ENCODE measurements around the gene SLC52A3.

The SLC52A3 gene

DNA sequence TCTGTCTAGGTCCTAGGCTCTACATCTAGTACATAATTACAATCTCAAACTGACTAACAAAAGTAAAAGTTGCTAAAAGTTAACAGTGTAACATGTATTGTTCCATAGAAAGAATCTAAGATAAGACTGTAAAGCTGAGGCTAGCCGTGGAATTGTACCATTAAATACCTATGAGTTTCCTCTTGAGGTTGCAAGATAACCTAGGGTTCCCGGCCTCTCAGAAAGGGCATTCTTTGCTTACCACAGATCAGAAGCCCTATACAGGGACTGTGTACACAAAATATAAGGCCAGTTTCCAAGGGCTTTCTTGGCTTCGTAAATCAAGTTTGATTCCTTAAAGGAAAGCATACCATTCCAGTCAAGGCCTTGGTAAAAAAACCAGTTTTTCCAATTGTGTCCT lies 11.5 kb upstream of the SLC52A3 start:
- TF ChIP-seq POLR2AphosphoS5 (IDR thresholded peaks at IDR 0.05; ENCODE audit: low read depth, low read length) (no peak), TAF1 (IDR thresholded peaks at IDR 0.05; ENCODE audit: borderline replicate concordance, insufficient read depth, low read length) (no peak), SIN3A (IDR thresholded peaks at IDR 0.05; ENCODE audit: borderline replicate concordance, insufficient read depth, low read length) (no peak), FOXP2 (optimal IDR thresholded peaks at IDR 0.05; ENCODE audit: borderline replicate concordance, extremely low read depth, extremely low read length, insufficient read depth) (no peak)
- TF ChIP-seq, protein P1, sequence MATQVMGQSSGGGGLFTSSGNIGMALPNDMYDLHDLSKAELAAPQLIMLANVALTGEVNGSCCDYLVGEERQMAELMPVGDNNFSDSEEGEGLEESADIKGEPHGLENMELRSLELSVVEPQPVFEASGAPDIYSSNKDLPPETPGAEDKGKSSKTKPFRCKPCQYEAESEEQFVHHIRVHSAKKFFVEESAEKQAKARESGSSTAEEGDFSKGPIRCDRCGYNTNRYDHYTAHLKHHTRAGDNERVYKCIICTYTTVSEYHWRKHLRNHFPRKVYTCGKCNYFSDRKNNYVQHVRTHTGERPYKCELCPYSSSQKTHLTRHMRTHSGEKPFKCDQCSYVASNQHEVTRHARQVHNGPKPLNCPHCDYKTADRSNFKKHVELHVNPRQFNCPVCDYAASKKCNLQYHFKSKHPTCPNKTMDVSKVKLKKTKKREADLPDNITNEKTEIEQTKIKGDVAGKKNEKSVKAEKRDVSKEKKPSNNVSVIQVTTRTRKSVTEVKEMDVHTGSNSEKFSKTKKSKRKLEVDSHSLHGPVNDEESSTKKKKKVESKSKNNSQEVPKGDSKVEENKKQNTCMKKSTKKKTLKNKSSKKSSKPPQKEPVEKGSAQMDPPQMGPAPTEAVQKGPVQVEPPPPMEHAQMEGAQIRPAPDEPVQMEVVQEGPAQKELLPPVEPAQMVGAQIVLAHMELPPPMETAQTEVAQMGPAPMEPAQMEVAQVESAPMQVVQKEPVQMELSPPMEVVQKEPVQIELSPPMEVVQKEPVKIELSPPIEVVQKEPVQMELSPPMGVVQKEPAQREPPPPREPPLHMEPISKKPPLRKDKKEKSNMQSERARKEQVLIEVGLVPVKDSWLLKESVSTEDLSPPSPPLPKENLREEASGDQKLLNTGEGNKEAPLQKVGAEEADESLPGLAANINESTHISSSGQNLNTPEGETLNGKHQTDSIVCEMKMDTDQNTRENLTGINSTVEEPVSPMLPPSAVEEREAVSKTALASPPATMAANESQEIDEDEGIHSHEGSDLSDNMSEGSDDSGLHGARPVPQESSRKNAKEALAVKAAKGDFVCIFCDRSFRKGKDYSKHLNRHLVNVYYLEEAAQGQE (IDR thresholded peaks at IDR 0.05; ENCODE audit: insufficient read depth in 1 of 2, low read depth in 2 of 2, low read length in 2 of 2) = no peak

DNA sequence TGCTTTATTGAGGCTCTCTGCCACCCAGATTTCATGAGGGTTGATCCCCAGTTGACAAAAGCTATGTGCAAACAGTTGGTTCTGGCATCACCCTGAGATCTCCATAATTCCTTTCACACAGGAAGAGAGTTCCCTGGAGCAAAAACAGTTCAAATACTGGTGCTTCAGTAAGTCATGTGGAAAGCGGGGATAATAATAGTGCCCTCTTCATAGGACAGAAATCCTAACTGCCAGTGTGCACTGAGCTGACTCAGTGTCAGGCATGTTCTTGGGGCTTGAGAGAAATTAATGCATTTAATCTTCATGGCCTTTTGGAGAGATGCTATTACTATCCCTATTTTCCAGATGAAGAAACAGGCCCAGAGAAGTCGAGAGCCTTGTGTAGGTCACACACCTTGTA lies 7.9 kb upstream of the SLC52A3 start:
- TF ChIP-seq, protein P1 (IDR thresholded peaks at IDR 0.05; ENCODE audit: insufficient read depth in 1 of 2, low read depth in 2 of 2, low read length in 2 of 2) = no peak
- TF ChIP-seq POLR2AphosphoS5 (IDR thresholded peaks at IDR 0.05; ENCODE audit: low read depth, low read length) (no peak), FOXP2 (optimal IDR thresholded peaks at IDR 0.05; ENCODE audit: borderline replicate concordance, extremely low read depth, extremely low read length, insufficient read depth) (no peak), TAF1 (IDR thresholded peaks at IDR 0.05; ENCODE audit: borderline replicate concordance, insufficient read depth, low read length) (no peak), SIN3A (IDR thresholded peaks at IDR 0.05; ENCODE audit: borderline replicate concordance, insufficient read depth, low read length) (no peak)

DNA sequence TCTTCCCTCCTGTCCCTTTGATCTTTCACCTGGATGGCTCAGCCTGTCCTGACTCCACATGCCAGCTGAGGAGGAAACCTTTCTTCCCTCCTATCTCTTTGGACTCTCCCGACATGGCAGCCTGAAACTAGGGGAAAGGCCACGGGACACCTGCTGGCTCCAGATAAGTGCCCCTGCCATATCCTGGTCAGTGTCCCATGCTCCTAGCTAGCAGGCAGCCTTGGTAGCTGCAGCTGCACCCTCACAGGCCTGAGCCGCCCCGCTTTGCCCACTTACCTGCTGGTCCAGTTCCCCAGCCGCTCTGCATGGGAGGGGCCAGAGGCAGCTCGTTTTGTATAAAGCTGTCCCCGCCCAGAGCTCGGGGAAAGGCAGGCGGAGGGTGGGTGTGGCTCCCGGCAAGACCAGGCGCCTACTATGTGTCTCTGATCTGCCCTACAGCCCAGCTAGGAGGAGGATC lies 7.4 kb upstream of the SLC52A3 start:
- TF ChIP-seq SIN3A (IDR thresholded peaks at IDR 0.05; ENCODE audit: borderline replicate concordance, insufficient read depth, low read length) (no peak), FOXP2 (optimal IDR thresholded peaks at IDR 0.05; ENCODE audit: borderline replicate concordance, extremely low read depth, extremely low read length, insufficient read depth) (no peak), TAF1 (IDR thresholded peaks at IDR 0.05; ENCODE audit: borderline replicate concordance, insufficient read depth, low read length) (no peak), POLR2AphosphoS5 (IDR thresholded peaks at IDR 0.05; ENCODE audit: low read depth, low read length) (no peak)
- TF ChIP-seq, protein P1 (IDR thresholded peaks at IDR 0.05; ENCODE audit: insufficient read depth in 1 of 2, low read depth in 2 of 2, low read length in 2 of 2) = no peak

DNA sequence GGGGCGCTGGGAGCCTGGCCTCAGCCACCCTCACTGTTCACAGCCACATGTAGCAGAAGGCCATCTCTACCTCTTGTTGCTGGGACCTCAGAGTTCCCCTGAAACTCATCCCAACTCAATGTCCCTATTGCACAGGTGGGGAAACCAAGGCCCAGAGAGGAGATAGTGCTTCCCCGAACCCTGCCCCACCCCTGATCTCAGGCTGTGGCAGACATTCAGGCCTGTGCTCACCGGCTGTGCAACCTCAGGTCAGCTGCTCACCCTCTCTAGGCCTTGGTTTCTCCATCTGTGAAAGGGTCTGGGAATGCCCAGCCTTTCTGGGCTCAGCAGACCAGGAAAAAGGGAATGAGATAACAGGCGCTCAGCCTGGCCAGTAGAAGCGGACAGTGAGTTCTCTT lies 6.4 kb upstream of the SLC52A3 start:
- no peak for TF ChIP-seq POLR2AphosphoS5 (IDR thresholded peaks at IDR 0.05; ENCODE audit: low read depth, low read length)
- no peak for TF ChIP-seq SIN3A (IDR thresholded peaks at IDR 0.05; ENCODE audit: borderline replicate concordance, insufficient read depth, low read length)
- TF ChIP-seq FOXP2 (optimal IDR thresholded peaks at IDR 0.05; ENCODE audit: borderline replicate concordance, extremely low read depth, extremely low read length, insufficient read depth) = no peak
- no peak for TF ChIP-seq TAF1 (IDR thresholded peaks at IDR 0.05; ENCODE audit: borderline replicate concordance, insufficient read depth, low read length)

DNA sequence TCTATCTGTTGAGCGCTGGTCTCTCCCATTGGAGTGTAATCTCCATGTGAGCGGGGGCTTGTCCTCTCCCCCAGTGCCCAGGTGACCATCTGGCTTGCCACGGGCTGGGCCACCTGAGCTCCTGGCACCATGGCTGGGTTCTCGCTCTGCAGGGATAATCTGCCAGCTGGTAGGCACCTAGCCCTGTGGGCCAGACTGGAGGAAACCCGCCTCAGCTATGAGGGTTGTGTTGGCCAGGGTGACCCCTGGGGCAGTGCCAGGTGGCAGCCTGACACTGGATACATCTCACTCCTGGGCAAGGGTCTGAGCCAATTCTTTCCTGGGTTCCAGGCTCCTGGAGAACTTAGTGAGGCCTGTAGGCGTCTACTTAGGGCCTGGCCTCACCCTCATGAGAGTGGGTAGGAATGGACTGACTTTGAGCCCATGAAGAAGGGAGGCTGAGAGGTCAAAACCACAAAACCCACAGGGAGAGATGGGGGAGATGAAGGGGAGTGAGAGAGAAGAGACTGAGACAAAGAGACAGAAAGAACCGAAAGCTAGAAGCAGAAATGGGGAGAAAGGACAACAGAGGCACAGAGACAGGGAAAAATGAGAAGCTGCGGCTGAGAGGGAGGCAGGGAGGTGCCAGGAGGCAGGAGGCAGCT lies 5.8 kb upstream of the SLC52A3 start:
- TF ChIP-seq TAF1 (IDR thresholded peaks at IDR 0.05; ENCODE audit: borderline replicate concordance, insufficient read depth, low read length) (no peak), POLR2AphosphoS5 (IDR thresholded peaks at IDR 0.05; ENCODE audit: low read depth, low read length) (no peak), FOXP2 (optimal IDR thresholded peaks at IDR 0.05; ENCODE audit: borderline replicate concordance, extremely low read depth, extremely low read length, insufficient read depth) (no peak), SIN3A (IDR thresholded peaks at IDR 0.05; ENCODE audit: borderline replicate concordance, insufficient read depth, low read length) (no peak)
- TF ChIP-seq, protein P1 (IDR thresholded peaks at IDR 0.05; ENCODE audit: insufficient read depth in 1 of 2, low read depth in 2 of 2, low read length in 2 of 2) = no peak
